Epithelial cell of prostate (primary cell): ENCODE measurements around the gene CAV1.
"Not testable (repeated sequence)": the region's sequence is repeated elsewhere in the genome, so short reads cannot be mapped to it uniquely, and the experiment has no call there.

Source experiments
- DNase-seq: peaks from one replicate; pipeline ENCODE4 v3.0.0-alpha.2; 2011; ENCODE audit warnings: low read depth, low spot score
- H3K27ac ChIP-seq: fragments of 450-650 bp; 2 replicates; pipeline ENCODE4 v1.5.1; 2017; ENCODE audit warnings: mild to moderate bottlenecking

CAV1 gene

GRCh38 chr7:116524609-116525297, at the start of gene CAV1:
TSS of gene CAV1 (plus strand) at chr7:116525036. CDS start at chr7:116525063, 27 bp downstream.
- H3K27ac ChIP-seq, result peak within 1 kb of the TSS; percentile 96
- DNase-seq, result peak; percentile 80

GRCh38 chr7:116477625-116478024, 47.2 kb upstream of the CAV1 start:
- no peak for DNase-seq
- H3K27ac ChIP-seq, result no peak overlapping the region

- H3K27ac ChIP-seq, result no peak overlapping the region
- DNase-seq, result no peak
Measured at GRCh38 chr7:116478834-116479233, 46.0 kb upstream of the CAV1 start.

- H3K27ac ChIP-seq, result no peak overlapping the region
- no peak for DNase-seq
Measured at GRCh38 chr7:116483271-116483942, 41.4 kb upstream of the CAV1 start.

- not testable (repeated sequence) for DNase-seq, H3K27ac ChIP-seq
Measured at GRCh38 chr7:116484389-116484788, 40.4 kb upstream of the CAV1 start.

- DNase-seq, result no peak
- no peak overlapping the region for H3K27ac ChIP-seq
Measured at GRCh38 chr7:116487907-116488521, 36.8 kb upstream of the CAV1 start.

GRCh38 chr7:116490351-116490750, 34.5 kb upstream of the CAV1 start:
- H3K27ac ChIP-seq, result no peak overlapping the region
- DNase-seq, result no peak

- H3K27ac ChIP-seq, result no peak overlapping the region
- DNase-seq, result no peak
Measured at GRCh38 chr7:116491887-116492653, 32.8 kb upstream of the CAV1 start.

- no peak overlapping the region for H3K27ac ChIP-seq
- no peak for DNase-seq
Measured at GRCh38 chr7:116492654-116493109, 32.2 kb upstream of the CAV1 start.

- no peak for DNase-seq
- H3K27ac ChIP-seq, result no peak overlapping the region
Measured at GRCh38 chr7:116493449-116493848, 31.4 kb upstream of the CAV1 start.

- no peak overlapping the region for H3K27ac ChIP-seq
- no peak for DNase-seq
Measured at GRCh38 chr7:116494472-116494871, 30.4 kb upstream of the CAV1 start.

- H3K27ac ChIP-seq, result no peak overlapping the region
- no peak for DNase-seq
Measured at GRCh38 chr7:116495736-116496135, 29.1 kb upstream of the CAV1 start.

- H3K27ac ChIP-seq, result no peak overlapping the region
- no peak for DNase-seq
Measured at GRCh38 chr7:116496653-116497052, 28.2 kb upstream of the CAV1 start.

- no peak for DNase-seq
- no peak overlapping the region for H3K27ac ChIP-seq
Measured at GRCh38 chr7:116497708-116498107, 27.1 kb upstream of the CAV1 start.

- H3K27ac ChIP-seq, result peak within 1 kb of the TSS; percentile 97
- peak; percentile 84 for DNase-seq
Measured at GRCh38 chr7:116499168-116500077, 25.4 kb upstream of the CAV1 start, which contains the start of gene CAV2. TSS of gene CAV2 (plus strand) at chr7:116499738. CDS start at chr7:116499782, 44 bp downstream.

- H3K27ac ChIP-seq, result peak overlapping the region; percentile 97
- peak; percentile 79 for DNase-seq
Measured at GRCh38 chr7:116500078-116500853, 24.6 kb upstream of the CAV1 start.

- H3K27ac ChIP-seq, result peak overlapping the region; percentile 97
- no peak for DNase-seq
Measured at GRCh38 chr7:116501425-116502167, 23.2 kb upstream of the CAV1 start.
